ENCODE results near the gene SH2D3C.

The SH2D3C gene, protein sequence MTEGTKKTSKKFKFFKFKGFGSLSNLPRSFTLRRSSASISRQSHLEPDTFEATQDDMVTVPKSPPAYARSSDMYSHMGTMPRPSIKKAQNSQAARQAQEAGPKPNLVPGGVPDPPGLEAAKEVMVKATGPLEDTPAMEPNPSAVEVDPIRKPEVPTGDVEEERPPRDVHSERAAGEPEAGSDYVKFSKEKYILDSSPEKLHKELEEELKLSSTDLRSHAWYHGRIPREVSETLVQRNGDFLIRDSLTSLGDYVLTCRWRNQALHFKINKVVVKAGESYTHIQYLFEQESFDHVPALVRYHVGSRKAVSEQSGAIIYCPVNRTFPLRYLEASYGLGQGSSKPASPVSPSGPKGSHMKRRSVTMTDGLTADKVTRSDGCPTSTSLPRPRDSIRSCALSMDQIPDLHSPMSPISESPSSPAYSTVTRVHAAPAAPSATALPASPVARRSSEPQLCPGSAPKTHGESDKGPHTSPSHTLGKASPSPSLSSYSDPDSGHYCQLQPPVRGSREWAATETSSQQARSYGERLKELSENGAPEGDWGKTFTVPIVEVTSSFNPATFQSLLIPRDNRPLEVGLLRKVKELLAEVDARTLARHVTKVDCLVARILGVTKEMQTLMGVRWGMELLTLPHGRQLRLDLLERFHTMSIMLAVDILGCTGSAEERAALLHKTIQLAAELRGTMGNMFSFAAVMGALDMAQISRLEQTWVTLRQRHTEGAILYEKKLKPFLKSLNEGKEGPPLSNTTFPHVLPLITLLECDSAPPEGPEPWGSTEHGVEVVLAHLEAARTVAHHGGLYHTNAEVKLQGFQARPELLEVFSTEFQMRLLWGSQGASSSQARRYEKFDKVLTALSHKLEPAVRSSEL

GRCh38 chr9:127778280-127779135 is at the start of gene SH2D3C:
SH2D3C (minus strand) TSS chr9:127778666; CDS start chr9:127778627, 39 bp downstream.
- no peak for DNase-seq (ENCODE audit: low spot score)
- no peak for TF ChIP-seq CTCF (IDR thresholded peaks at IDR 0.05; ENCODE audit: extremely low read depth, insufficient read depth, missing control alignments)
- in situ Hi-C loops (cut with MboI; ENCODE audit: low pct_unique_long_range_greater_than_20kb, low sequenced_read_pairs, unreplicated experiment) = no loop called here

- no peak for TF ChIP-seq CTCF (IDR thresholded peaks at IDR 0.05; ENCODE audit: extremely low read depth, insufficient read depth, missing control alignments)
- DNase-seq (ENCODE audit: low spot score) = no peak
- in situ Hi-C loops (cut with MboI; ENCODE audit: low pct_unique_long_range_greater_than_20kb, low sequenced_read_pairs, unreplicated experiment) = no loop called here
These were observed 47.9 kb upstream of the SH2D3C start for GRCh38 chr9:127826253-127826913.

- DNase-seq (ENCODE audit: low spot score) = no peak
- in situ Hi-C loops (cut with MboI; ENCODE audit: low pct_unique_long_range_greater_than_20kb, low sequenced_read_pairs, unreplicated experiment) = no loop called here
- peak; percentile 50 for TF ChIP-seq CTCF (IDR thresholded peaks at IDR 0.05; ENCODE audit: extremely low read depth, insufficient read depth, missing control alignments)
These were observed 47.0 kb upstream of the SH2D3C start for GRCh38 chr9:127825319-127826051.

- DNase-seq (ENCODE audit: low spot score) = no peak
- in situ Hi-C loops (cut with MboI; ENCODE audit: low pct_unique_long_range_greater_than_20kb, low sequenced_read_pairs, unreplicated experiment) = no loop called here
- TF ChIP-seq CTCF (IDR thresholded peaks at IDR 0.05; ENCODE audit: extremely low read depth, insufficient read depth, missing control alignments) = no peak
These were observed 43.6 kb upstream of the SH2D3C start for GRCh38 chr9:127822108-127822507.

DNA sequence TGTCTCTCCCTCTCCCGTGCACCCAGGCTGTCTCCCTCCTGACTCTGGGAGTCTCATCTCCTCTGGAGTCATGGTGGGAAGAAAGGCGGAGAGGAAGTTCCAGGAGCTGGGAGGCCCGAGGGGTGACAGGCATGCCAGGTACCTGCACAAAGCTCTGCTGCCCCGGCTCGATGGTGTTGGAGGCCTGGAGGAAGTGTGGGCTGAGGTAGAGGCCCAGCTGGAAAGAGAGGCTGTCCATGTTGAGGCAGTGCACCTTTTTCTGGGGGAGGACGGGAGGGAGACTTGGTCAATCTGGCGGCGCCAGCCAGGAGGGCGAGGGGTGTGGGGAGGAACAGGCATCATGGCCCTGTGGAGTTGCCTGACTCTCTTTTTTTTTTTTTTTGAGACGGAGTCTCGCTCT is 40.1 kb upstream of the SH2D3C start:
- in situ Hi-C loops (cut with MboI; ENCODE audit: low pct_unique_long_range_greater_than_20kb, low sequenced_read_pairs, unreplicated experiment) = no loop called here
- no peak for DNase-seq (ENCODE audit: low spot score)
- TF ChIP-seq CTCF (IDR thresholded peaks at IDR 0.05; ENCODE audit: extremely low read depth, insufficient read depth, missing control alignments) = no peak

Measured in GM13977 (cell line).